Tibial artery (tissue), 4 donors: Measurements from ENCODE around the gene ZBTB6.
A peak's percentile ranks its signal among the peaks of the same experiment; 100 is the strongest.
"Not testable (repeated sequence)": the region's sequence is repeated elsewhere in the genome, so short reads cannot be mapped to it uniquely, and the experiment has no call there.

Source experiments
- DNase-seq, 2 donors: peaks; one replicate each; pipeline ENCODE4 v3.0.0-alpha.2; 2019
- H3K27ac ChIP-seq, 2 donors: fragments of 200-600 bp; sonication (generic) in 1 of 2; 1 replicate in 1 of 2; 2 replicates in 1 of 2; pipeline ENCODE4 v1.5.1; 2018 to 2019; ENCODE audit warnings: mild to moderate bottlenecking in 1 of 2
- H3K27me3 ChIP-seq, 2 donors: fragments of 200-600 bp; sonication (generic) in 1 of 2; one replicate each; pipeline versions ENCODE4 v1.5.1 to v1.6.0; 2016 to 2019
- H3K36me3 ChIP-seq, 3 donors: fragments of 200-600 bp; sonication (generic) in 2 of 3; one replicate each; pipeline ENCODE4 v1.5.1; 2016 to 2019; ENCODE audit warnings: mild to moderate bottlenecking in 2 of 3
- H3K4me1 ChIP-seq, 4 donors: fragments of 200-600 bp; sonication (generic) in 2 of 4; 1 replicate in 3 of 4; 2 replicates in 1 of 4; pipeline ENCODE4 v1.5.1; 2016 to 2019
- H3K4me3 ChIP-seq, 2 donors: fragments of 200-600 bp; sonication (generic) in 1 of 2; 1 replicate in 1 of 2; 2 replicates in 1 of 2; pipeline ENCODE4 v1.5.1; 2018 to 2019; ENCODE audit warnings: mild to moderate bottlenecking in 2 of 2
- H3K9me3 ChIP-seq, 3 donors: fragments of 200-600 bp; sonication (generic) in 1 of 3; one replicate each; pipeline ENCODE4 v1.5.1; 2016 to 2019
- intact Hi-C: fragments of 100-400 bp; cut with DNase I; formaldehyde crosslinking; loops from one replicate; pipeline ENCODE4 v1.15.0; 2023; ENCODE audit warnings: low total_unique reads
- TF ChIP-seq, protein P1 (sequence below), 2 experiments: fragments of 200-600 bp in 1 of 2; fragments of 450-650 bp in 1 of 2; IDR thresholded peaks; one replicate each; pipeline ENCODE4 v1.5.1; 2017 to 2019; ENCODE audit warnings: antibody characterized with exemption in 2 of 2, mild to moderate bottlenecking in 1 of 2, moderate library complexity in 1 of 2

ZBTB6 gene

DNA sequence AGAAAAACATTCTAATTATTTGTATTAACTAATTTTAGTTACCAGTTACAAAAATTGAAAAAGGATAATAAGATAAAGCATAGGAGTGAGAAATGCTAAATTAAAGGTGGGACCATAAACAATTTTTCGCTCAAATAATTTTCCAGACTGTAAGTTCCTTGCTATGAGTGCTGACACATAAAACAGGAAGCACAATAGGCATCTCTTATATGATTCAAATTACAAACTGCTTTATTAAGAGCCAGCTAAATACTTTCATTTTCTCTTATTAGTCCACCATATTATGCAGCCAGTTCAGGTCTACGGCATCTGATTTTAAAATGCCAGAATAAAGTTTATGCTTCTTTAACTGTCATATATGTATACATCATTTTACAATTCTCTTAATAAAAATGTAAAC, 12.3 kb downstream of the ZBTB6 start:
- DNase-seq, result no peak
- Histone ChIP-seq H3K9me3 (no peaks in the 10 kb centered on the region), H3K27me3 (no peaks in the 10 kb centered on the region), H3K27ac (peak overlapping the region in 1 of 2 donors; percentile 7), H3K36me3 (peaks cover 0 to 8% (median 0%) of the 10 kb centered on the region in 3 donors), H3K4me1 (peaks cover 0 to 58% (median 15%) of the 10 kb centered on the region in 4 donors), H3K4me3 (no peak overlapping the region)
- TF ChIP-seq, protein P1, sequence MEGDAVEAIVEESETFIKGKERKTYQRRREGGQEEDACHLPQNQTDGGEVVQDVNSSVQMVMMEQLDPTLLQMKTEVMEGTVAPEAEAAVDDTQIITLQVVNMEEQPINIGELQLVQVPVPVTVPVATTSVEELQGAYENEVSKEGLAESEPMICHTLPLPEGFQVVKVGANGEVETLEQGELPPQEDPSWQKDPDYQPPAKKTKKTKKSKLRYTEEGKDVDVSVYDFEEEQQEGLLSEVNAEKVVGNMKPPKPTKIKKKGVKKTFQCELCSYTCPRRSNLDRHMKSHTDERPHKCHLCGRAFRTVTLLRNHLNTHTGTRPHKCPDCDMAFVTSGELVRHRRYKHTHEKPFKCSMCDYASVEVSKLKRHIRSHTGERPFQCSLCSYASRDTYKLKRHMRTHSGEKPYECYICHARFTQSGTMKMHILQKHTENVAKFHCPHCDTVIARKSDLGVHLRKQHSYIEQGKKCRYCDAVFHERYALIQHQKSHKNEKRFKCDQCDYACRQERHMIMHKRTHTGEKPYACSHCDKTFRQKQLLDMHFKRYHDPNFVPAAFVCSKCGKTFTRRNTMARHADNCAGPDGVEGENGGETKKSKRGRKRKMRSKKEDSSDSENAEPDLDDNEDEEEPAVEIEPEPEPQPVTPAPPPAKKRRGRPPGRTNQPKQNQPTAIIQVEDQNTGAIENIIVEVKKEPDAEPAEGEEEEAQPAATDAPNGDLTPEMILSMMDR (IDR thresholded peaks at IDR 0.05), result no peak
- intact Hi-C loops, result loop anchor here (5.0 kb wide), 1 partner anchor 92 kb away; no protein-coding TSS in a partner anchor

DNA sequence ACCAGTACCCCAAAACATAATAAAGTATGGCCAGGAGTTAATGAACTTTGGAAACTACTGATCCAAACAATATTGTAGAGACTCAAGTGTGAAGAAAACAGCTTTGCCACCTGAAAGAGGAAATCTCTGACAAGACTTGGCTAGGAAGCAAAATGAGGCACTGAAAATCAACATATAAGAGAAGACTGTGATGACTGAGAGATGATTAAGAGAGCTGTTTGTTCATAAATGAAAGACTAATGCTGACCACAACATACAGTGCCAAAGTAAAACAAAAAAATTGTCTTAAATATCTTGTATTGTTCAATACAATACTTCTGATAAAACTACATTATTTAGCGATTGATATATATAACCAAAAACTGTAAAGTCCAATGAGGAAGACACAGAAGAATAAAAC, 15.2 kb downstream of the ZBTB6 start:
- Histone ChIP-seq H3K4me1 (peaks cover 0 to 46% (median 7%) of the 10 kb centered on the region in 4 donors), H3K36me3 (peaks cover 6 to 27% (median 11%) of the 10 kb centered on the region in 3 donors), H3K27me3 (no peaks in the 10 kb centered on the region), H3K9me3 (no peaks in the 10 kb centered on the region), H3K27ac (no peak overlapping the region), H3K4me3 (no peak overlapping the region)
- no peak for DNase-seq
- TF ChIP-seq, protein P1 (IDR thresholded peaks at IDR 0.05), result no peak
- intact Hi-C loops, result no loop called here

DNA sequence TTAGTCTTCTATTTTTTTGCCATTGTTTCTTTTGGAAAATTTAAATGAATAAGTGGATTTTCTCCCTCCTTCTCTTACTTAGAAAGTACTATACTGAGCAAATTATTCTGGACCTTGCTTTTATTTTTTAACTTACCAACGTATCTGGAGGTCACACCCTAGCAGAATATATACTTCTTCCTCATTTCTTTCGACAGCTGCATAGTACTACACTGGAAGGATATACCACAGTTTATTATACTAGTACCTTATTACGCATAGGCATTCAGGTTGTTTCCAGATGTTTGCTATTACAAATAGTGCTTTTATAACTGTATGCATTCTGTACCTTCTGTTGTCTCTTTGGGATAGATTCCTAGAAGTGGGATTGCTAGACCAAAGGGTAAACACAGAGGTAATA, 24.6 kb downstream of the ZBTB6 start:
- intact Hi-C loops, result no loop called here
- Histone ChIP-seq H3K27ac (no peak overlapping the region), H3K4me1 (no peaks in the 10 kb centered on the region), H3K27me3 (no peaks in the 10 kb centered on the region), H3K9me3 (no peaks in the 10 kb centered on the region), H3K36me3 (peaks cover 63 to 76% (median 68%) of the 10 kb centered on the region in 3 donors), H3K4me3 (no peak overlapping the region)
- TF ChIP-seq, protein P1 (IDR thresholded peaks at IDR 0.05), result no peak
- DNase-seq, result no peak

DNA sequence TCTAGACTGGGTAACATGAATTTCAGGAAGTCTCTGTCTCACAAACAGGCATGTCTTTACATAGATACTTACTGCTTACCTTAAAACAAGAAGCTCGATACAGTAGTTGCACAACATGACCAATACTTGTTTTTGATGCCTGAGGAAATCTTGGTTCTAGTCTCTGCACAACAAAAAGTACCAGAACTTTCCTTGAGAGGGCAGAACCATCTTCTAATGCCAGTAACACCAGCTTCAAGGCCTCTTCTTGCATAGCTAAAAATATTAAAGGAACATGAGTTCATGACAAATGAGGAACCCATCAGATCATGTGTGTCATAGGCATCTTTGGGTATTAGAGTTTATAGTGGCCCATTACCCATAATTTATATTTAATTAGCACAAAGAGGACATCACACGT, 30.0 kb downstream of the ZBTB6 start:
- no peaks in the 10 kb centered on the region for H3K9me3 ChIP-seq
- no peak overlapping the region for H3K27ac ChIP-seq
- TF ChIP-seq, protein P1 (IDR thresholded peaks at IDR 0.05), result no peak
- H3K4me1 ChIP-seq, result no peaks in the 10 kb centered on the region
- H3K27me3 ChIP-seq, result no peaks in the 10 kb centered on the region
- intact Hi-C loops, result no loop called here
- H3K4me3 ChIP-seq, result no peak overlapping the region
- H3K36me3 ChIP-seq, result peaks cover 67 to 88% (median 76%) of the 10 kb centered on the region in 3 donors
- DNase-seq, result no peak

DNA sequence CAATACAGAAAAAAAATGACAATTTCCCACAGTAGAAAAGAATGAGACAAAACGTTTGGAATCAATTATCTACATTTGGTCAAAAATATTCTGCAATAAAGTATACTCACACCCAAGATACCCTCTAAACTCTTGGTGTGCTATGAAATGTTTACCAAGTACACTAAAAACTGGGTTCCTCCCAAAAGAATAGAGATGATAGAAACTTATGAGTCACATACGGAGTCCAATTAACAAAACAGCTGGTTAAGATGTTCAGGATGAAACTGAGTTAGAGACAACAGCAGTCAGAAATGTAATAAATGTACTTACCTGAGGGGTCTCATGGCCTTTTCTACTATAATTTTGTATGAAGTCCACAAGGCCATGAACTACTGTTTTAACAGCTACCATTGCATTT, 33.7 kb downstream of the ZBTB6 start:
- Histone ChIP-seq H3K27ac (no peak overlapping the region), H3K4me3 (no peak overlapping the region), H3K4me1 (no peaks in the 10 kb centered on the region), H3K27me3 (no peaks in the 10 kb centered on the region), H3K9me3 (no peaks in the 10 kb centered on the region), H3K36me3 (peaks cover 95 to 100% (median 96%) of the 10 kb centered on the region in 3 donors)
- TF ChIP-seq, protein P1 (IDR thresholded peaks at IDR 0.05), result no peak
- intact Hi-C loops, result no loop called here
- no peak for DNase-seq

DNA sequence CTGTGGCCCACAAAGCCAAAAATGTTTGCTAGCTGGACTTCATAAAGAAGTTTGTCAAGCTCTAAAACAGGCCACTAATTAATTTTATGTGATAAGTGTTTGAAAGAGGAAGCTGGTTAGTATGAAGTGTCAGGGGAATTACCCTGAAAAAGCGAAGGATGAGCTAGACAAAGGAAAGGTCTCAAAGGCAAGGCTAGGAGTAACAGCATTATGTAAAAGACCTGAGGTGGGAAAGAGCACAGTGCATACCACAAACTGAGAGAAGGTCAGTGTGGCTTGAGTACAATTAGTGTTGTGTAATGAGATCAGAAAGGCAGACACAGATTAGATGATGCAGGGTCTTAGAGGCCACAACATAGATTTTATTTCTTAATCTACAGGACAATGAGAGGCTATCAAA, 37.6 kb downstream of the ZBTB6 start:
- Histone ChIP-seq H3K27me3 (no peaks in the 10 kb centered on the region), H3K36me3 (peaks cover 86 to 100% (median 97%) of the 10 kb centered on the region in 3 donors), H3K9me3 (no peaks in the 10 kb centered on the region), H3K27ac (no peak overlapping the region), H3K4me1 (no peaks in the 10 kb centered on the region), H3K4me3 (no peak overlapping the region)
- DNase-seq, result no peak
- TF ChIP-seq, protein P1 (IDR thresholded peaks at IDR 0.05), result no peak
- intact Hi-C loops, result no loop called here

DNA sequence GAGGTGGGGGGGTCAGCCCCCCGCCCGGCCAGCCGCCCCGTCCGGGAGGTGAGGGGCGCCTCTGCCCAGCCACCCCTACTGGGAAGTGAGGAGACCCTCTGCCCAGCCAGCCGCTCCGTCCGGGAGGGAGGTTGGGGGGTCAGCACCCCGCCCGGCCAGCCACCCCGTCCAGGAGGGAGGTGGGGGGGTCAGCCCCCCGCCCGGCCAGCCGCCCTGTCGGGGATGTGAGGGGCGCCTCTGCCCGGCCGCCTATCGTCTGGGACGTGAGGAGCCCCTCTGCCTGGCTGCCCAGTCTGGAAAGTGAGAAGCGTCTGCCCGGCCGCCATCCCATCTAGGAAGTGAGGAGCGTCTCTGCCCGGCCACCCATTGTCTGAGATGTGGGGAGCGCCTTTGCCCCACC, 45.8 kb downstream of the ZBTB6 start:
- peaks cover 11 to 59% (median 46%) of the 10 kb centered on the region in 3 donors for H3K36me3 ChIP-seq
- DNase-seq, intact Hi-C loops, H3K9me3 ChIP-seq, H3K27ac ChIP-seq, H3K4me3 ChIP-seq, H3K27me3 ChIP-seq, H3K4me1 ChIP-seq: not testable (repeated sequence)
